Loucy (cell line): ENCODE results near the gene ZNF784.

ENCODE experiments used
- H2AFZ ChIP-seq: fragments of 200-600 bp; sonication (generic); 2 replicates; pipeline ENCODE4 v1.6.0; 2016; ENCODE audit warnings: antibody characterized with exemption, mild to moderate bottlenecking, low read length, moderate library complexity
- H3F3A ChIP-seq: fragments of 200-600 bp; 2 replicates; pipeline ENCODE4 v1.6.0; 2016; ENCODE audit warnings: antibody characterized with exemption, low read depth, mild to moderate bottlenecking
- H3K27me3 ChIP-seq: fragments of 200-600 bp; sonication (generic); 2 replicates; pipeline ENCODE4 v1.6.1; 2014; ENCODE audit warnings: low read length, mild to moderate bottlenecking; ENCODE audit not compliant: insufficient read depth, poor library complexity, severe bottlenecking
- H3K36me3 ChIP-seq: fragments of 200-600 bp; sonication (generic); 2 replicates; pipeline ENCODE4 v1.6.1; 2016; ENCODE audit warnings: low read length; ENCODE audit not compliant: insufficient read depth
- H3K4me1 ChIP-seq: fragments of 200-600 bp; sonication (generic); 2 replicates; pipeline ENCODE4 v1.5.1; 2014; ENCODE audit warnings: low read length, mild to moderate bottlenecking; ENCODE audit not compliant: insufficient read depth, poor library complexity, severe bottlenecking
- H3K4me2 ChIP-seq: fragments of 200-600 bp; sonication (generic); 2 replicates; pipeline ENCODE4 v1.6.0; 2014; ENCODE audit warnings: antibody characterized with exemption, low read length, low read depth, mild to moderate bottlenecking; ENCODE audit not compliant: poor library complexity, severe bottlenecking
- H3K4me3 ChIP-seq: fragments of 200-600 bp; sonication (generic); 2 replicates; pipeline ENCODE4 v1.5.1; 2014; ENCODE audit warnings: low read length, mild to moderate bottlenecking, mixed read lengths; ENCODE audit not compliant: poor library complexity, severe bottlenecking
- H3K79me2 ChIP-seq: fragments of 200-600 bp; sonication (generic); 2 replicates; pipeline ENCODE4 v1.6.1; 2014; ENCODE audit warnings: low read length; ENCODE audit not compliant: insufficient read depth
- H3K9ac ChIP-seq: fragments of 200-600 bp; sonication (generic); 2 replicates; pipeline ENCODE4 v1.6.0; 2014; ENCODE audit warnings: mild to moderate bottlenecking, low read depth, low read length, moderate library complexity; ENCODE audit not compliant: poor library complexity, severe bottlenecking
- H3K9me2 ChIP-seq: fragments of 200-600 bp; sonication (generic); replicated peaks from 2 replicates; pipeline ENCODE4 v1.6.1; 2016; ENCODE audit warnings: low read depth, low read length, mixed read lengths
- H3K9me3 ChIP-seq: fragments of 200-600 bp; sonication (generic); 2 replicates; pipeline ENCODE4 v1.6.1; 2014; ENCODE audit warnings: mild to moderate bottlenecking, antibody characterized with exemption, low read length, low read depth; ENCODE audit not compliant: insufficient read depth
- H4K20me1 ChIP-seq: fragments of 200-600 bp; sonication (generic); 2 replicates; pipeline ENCODE4 v1.6.0; 2014; ENCODE audit warnings: antibody characterized with exemption, low read length, mild to moderate bottlenecking; ENCODE audit not compliant: insufficient read depth, poor library complexity, severe bottlenecking
- EZH2phosphoT487 ChIP-seq: fragments of 200-600 bp; IDR thresholded peaks from 2 replicates; pipeline ENCODE4 v1.6.1; 2018; ENCODE audit warnings: antibody characterized with exemption, mild to moderate bottlenecking, moderate library complexity, borderline replicate concordance
- TF ChIP-seq, protein P1 (sequence below): fragments of 200-600 bp; sonication (generic); conservative IDR thresholded peaks from 2 replicates; pipeline ENCODE4 v1.5.1; 2014; ENCODE audit warnings: mild to moderate bottlenecking, antibody characterized with exemption, low read length

ZNF784 gene

DNA sequence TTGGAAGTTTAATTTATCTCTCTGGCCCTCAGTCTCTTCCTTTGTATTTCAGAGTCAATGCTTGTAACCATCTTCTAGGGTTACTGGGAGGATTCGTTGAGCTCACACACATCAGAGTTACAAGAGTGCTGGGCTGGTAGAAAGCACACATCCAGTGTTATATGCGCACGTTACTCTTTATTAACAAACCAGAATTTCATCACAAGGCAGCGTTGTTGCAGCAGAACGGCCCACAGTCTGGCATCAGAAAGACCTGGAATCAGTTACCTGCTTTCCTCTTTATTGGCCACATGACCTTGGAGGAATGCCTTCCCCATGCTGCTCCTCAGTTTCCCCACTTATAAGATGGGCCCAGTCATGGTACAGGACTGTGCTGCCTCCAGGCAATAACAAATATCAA, 15.0 kb downstream of the ZNF784 start:
- Histone ChIP-seq H3K4me1 (peaks cover 23% of the 10 kb centered on the region), H2AFZ (no peak overlapping the region), H3F3A (peaks cover 10% of the 10 kb centered on the region), H3K9ac (no peak overlapping the region), H3K79me2 (peaks cover 60% of the 10 kb centered on the region), H3K9me2 (no peaks in the 10 kb centered on the region), H4K20me1 (peaks cover 32% of the 10 kb centered on the region), H3K4me2 (no peak overlapping the region), H3K4me3 (no peak overlapping the region), H3K9me3 (no peaks in the 10 kb centered on the region), H3K27me3 (no peaks in the 10 kb centered on the region), H3K36me3 (no peaks in the 10 kb centered on the region)
- no peak for TF ChIP-seq EZH2phosphoT487
- TF ChIP-seq, protein P1, sequence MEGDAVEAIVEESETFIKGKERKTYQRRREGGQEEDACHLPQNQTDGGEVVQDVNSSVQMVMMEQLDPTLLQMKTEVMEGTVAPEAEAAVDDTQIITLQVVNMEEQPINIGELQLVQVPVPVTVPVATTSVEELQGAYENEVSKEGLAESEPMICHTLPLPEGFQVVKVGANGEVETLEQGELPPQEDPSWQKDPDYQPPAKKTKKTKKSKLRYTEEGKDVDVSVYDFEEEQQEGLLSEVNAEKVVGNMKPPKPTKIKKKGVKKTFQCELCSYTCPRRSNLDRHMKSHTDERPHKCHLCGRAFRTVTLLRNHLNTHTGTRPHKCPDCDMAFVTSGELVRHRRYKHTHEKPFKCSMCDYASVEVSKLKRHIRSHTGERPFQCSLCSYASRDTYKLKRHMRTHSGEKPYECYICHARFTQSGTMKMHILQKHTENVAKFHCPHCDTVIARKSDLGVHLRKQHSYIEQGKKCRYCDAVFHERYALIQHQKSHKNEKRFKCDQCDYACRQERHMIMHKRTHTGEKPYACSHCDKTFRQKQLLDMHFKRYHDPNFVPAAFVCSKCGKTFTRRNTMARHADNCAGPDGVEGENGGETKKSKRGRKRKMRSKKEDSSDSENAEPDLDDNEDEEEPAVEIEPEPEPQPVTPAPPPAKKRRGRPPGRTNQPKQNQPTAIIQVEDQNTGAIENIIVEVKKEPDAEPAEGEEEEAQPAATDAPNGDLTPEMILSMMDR, result no peak

DNA sequence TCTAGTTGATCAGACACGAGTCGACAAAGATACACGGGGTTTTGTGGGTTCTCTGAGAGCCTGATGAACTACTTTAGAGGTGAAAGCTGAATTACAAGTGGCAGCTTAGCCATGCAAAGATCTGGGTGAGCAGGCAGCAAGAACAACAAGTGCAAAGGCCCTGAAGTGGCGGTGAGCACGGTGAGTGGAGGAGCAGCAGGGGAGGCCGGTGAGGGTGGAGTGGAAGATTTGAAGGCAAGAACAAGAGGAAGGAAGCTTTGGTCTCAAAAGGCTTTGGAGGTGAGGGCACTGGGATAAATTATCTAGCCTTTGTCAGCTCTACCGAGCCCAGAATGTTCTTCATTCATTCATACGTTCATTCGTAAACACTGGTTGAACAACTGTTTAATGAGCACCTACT, 17.5 kb downstream of the ZNF784 start:
- H3K4me2 ChIP-seq, result peak overlapping the region; percentile 100
- peaks cover 10% of the 10 kb centered on the region for H3F3A ChIP-seq
- no peaks in the 10 kb centered on the region for H3K9me2 ChIP-seq
- peak overlapping the region; percentile 99 for H3K9ac ChIP-seq
- H3K4me3 ChIP-seq, result peak overlapping the region; percentile 98
- H3K36me3 ChIP-seq, result no peaks in the 10 kb centered on the region
- no peaks in the 10 kb centered on the region for H3K27me3 ChIP-seq
- no peak overlapping the region for H2AFZ ChIP-seq
- no peak for TF ChIP-seq EZH2phosphoT487
- TF ChIP-seq, protein P1, result no peak
- H4K20me1 ChIP-seq, result peaks cover 27% of the 10 kb centered on the region
- peaks cover 55% of the 10 kb centered on the region for H3K79me2 ChIP-seq
- H3K4me1 ChIP-seq, result peaks cover 26% of the 10 kb centered on the region
- H3K9me3 ChIP-seq, result no peaks in the 10 kb centered on the region

DNA sequence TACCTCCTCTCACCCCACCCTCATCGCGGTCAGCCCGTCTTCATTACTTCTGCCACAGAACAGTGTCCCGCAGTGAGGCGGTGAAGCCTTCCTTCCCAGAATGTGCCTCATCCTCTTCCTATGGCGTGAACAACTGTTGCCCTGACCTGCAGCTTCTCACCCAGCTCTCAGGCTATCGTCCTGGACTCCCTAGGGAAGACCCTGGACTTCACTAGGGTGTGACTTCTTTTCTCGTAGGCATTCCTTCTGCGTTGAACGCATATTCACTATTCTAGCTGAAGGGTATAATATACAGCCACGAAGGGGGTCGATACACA, 17.9 kb downstream of the ZNF784 start:
- Histone ChIP-seq H3K4me1 (peaks cover 30% of the 10 kb centered on the region), H3K4me2 (peak overlapping the region; percentile 100), H3K9ac (peak overlapping the region; percentile 99), H3K27me3 (no peaks in the 10 kb centered on the region), H4K20me1 (peaks cover 23% of the 10 kb centered on the region), H3K9me3 (no peaks in the 10 kb centered on the region), H3K36me3 (no peaks in the 10 kb centered on the region), H3K79me2 (peaks cover 55% of the 10 kb centered on the region), H3K9me2 (no peaks in the 10 kb centered on the region), H3K4me3 (peak overlapping the region; percentile 98), H2AFZ (no peak overlapping the region), H3F3A (peaks cover 10% of the 10 kb centered on the region)
- TF ChIP-seq EZH2phosphoT487, result no peak
- TF ChIP-seq, protein P1, result no peak; the same call in 1 of the 2 replicates
